ENCODE results near the gene ROM1.

DNA sequence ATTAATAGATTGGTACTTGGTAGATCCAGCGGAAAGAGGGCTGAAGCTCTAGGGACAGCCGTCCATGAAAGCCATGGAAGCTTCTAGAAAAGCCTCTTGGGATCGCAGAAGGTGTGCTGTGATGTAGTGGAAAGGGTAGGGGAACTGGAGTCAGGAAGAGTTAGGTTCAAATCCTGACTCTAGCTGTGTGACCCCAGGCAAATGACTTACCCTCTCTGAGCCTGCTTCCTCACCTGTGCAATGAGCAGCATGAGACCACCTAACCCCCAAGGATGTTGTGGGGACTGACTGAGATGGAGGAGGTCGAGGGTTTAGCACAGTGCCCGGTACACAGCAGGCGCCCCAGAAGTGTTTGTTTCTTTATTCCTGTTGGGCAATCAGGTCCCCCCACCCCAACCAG is 2.7 kb upstream of the ROM1 start:
- TF ChIP-seq TAF1 (IDR thresholded peaks at IDR 0.05; ENCODE audit: borderline replicate concordance, low read depth, low read length) (no peak), POLR2AphosphoS5 (IDR thresholded peaks at IDR 0.05; ENCODE audit: low read depth, low read length) (no peak)

Data from GM12892 (cell line).